SK-N-SH (cell line): ENCODE results near the gene RPS6KA5. TPM values are rescaled to one million over a fixed set of nuclear protein-coding genes. Genes with fewer than 3 reads are reported as not detected.

Experiments
- CTCF ChIA-PET: fragments of 300-600, 350-600 bp; formaldehyde crosslinking; extraction: SDS; loops from one replicate; lab custom pipeline; 2021; lab: Yijun Ruan, JAX
- POLR2A ChIA-PET: fragments of 350-600 bp; sonication (Branson Sonifier 250); formaldehyde crosslinking; extraction: SDS; loops from one replicate; lab custom pipeline; 2020; ENCODE audit warnings: antibody characterized with exemption, inconsistent platforms; lab: Yijun Ruan, JAX
- DNase-seq: peaks from one replicate; pipeline ENCODE4 v3.0.0; 2012
- H2AFZ ChIP-seq: fragments of 200-600 bp; sonication (generic); 2 replicates; pipeline ENCODE4 v1.8.1; 2016; ENCODE audit warnings: antibody characterized with exemption, mild to moderate bottlenecking, low read depth
- H3F3A ChIP-seq: fragments of 200-600 bp; sonication (generic); replicated peaks from 2 replicates; pipeline ENCODE3; 2016; ENCODE audit warnings: antibody characterized with exemption, mild to moderate bottlenecking; ENCODE audit not compliant: insufficient read depth
- H3K27ac ChIP-seq, 2 experiments: fragments of 200-500 bp in 1 of 2; fragments of 200-600 bp in 1 of 2; sonication (Bioruptor generic) in 1 of 2; sonication (generic), shearing (Covaris generic) in 1 of 2; 2 replicates each; pipeline versions ENCODE4 v1.5.1 to v1.6.1; 2014 to 2016; ENCODE audit warnings: low read depth in 2 of 2, inconsistent platforms in 1 of 2, low read length in 1 of 2, mild to moderate bottlenecking in 1 of 2, mixed read lengths in 1 of 2
- H3K27me3 ChIP-seq: fragments of 200-600 bp; sonication (generic), shearing (Covaris generic); 2 replicates; pipeline ENCODE4 v1.6.1; 2016; ENCODE audit warnings: mixed run types; ENCODE audit not compliant: insufficient read depth
- H3K36me3 ChIP-seq, 2 experiments: fragments of 200-500 bp in 1 of 2; fragments of 200-600 bp in 1 of 2; sonication (Bioruptor generic) in 1 of 2; sonication (generic) in 1 of 2; replicated peaks in 1 of 2; 2 replicates each; pipeline versions ENCODE3 to v1.5.1; 2014 to 2016; ENCODE audit warnings: low read length in 1 of 2, mild to moderate bottlenecking in 1 of 2; ENCODE audit not compliant: insufficient read depth in 2 of 2, control insufficient read depth in 1 of 2
- H3K4me1 ChIP-seq, 2 experiments: fragments of 200-500 bp in 1 of 2; fragments of 200-600 bp in 1 of 2; sonication (Bioruptor generic) in 1 of 2; sonication (generic), shearing (Covaris generic) in 1 of 2; 2 replicates each; pipeline versions ENCODE4 v1.5.1 to v1.6.1; 2014 to 2016; ENCODE audit warnings: low read depth in 1 of 2, low read length in 1 of 2, mixed run types in 1 of 2; ENCODE audit not compliant: insufficient read depth in 2 of 2, control insufficient read depth in 1 of 2
- H3K4me2 ChIP-seq: fragments of 200-600 bp; sonication (generic), shearing (Covaris generic); 2 replicates; pipeline ENCODE4 v1.6.1; 2017; ENCODE audit warnings: mixed run types
- H3K4me3 ChIP-seq, 2 experiments: fragments of 200-500 bp in 1 of 2; fragments of 200-600 bp in 1 of 2; sonication (Bioruptor generic) in 1 of 2; sonication (generic), shearing (Covaris generic) in 1 of 2; 2 replicates each; pipeline versions ENCODE4 v1.5.1 to v1.8.1; 2014 to 2016; ENCODE audit warnings: low read depth in 2 of 2, inconsistent platforms in 1 of 2, low read length in 1 of 2, mild to moderate bottlenecking in 1 of 2, mixed read lengths in 1 of 2, moderate library complexity in 1 of 2
- H3K79me2 ChIP-seq: fragments of 200-600 bp; sonication (generic); 2 replicates; pipeline ENCODE4 v1.8.1; 2017; ENCODE audit warnings: mild to moderate bottlenecking; ENCODE audit not compliant: insufficient read depth
- H3K9ac ChIP-seq: fragments of 200-600 bp; sonication (generic); 2 replicates; pipeline ENCODE4 v1.6.1; 2017; ENCODE audit warnings: mixed run types
- H3K9me2 ChIP-seq: fragments of 200-600 bp; sonication (generic); 2 replicates; pipeline ENCODE4 v1.6.1; 2017; ENCODE audit warnings: mixed run types
- H3K9me3 ChIP-seq: fragments of 200-600 bp; sonication (generic); 2 replicates; pipeline ENCODE4 v1.6.1; 2017; ENCODE audit warnings: mixed run types, mild to moderate bottlenecking, moderate library complexity
- H4K20me1 ChIP-seq: fragments of 200-600 bp; sonication (generic); 2 replicates; pipeline ENCODE4 v1.6.1; 2017; ENCODE audit warnings: mild to moderate bottlenecking, mixed run types; ENCODE audit not compliant: insufficient read depth
- CTCF ChIP-seq: fragments of 200-600 bp; sonication (generic); IDR thresholded peaks from 2 replicates; pipeline ENCODE4 v1.6.1; 2017; ENCODE audit warnings: antibody characterized with exemption, mild to moderate bottlenecking, moderate library complexity
- ELF1 ChIP-seq: IDR thresholded peaks from 2 replicates; pipeline ENCODE4 v1.4.0; 2012
- EP300 ChIP-seq, 2 experiments: IDR thresholded peaks; 2 replicates each; pipeline versions ENCODE4 v1.4.0 to v1.6.1; 2012; ENCODE audit warnings: borderline replicate concordance in 1 of 2, low read depth in 1 of 2, low read length in 1 of 2
- FOSL2 ChIP-seq: IDR thresholded peaks from 2 replicates; pipeline ENCODE4 v1.4.0; 2012; ENCODE audit warnings: low read depth, mild to moderate bottlenecking, moderate library complexity, borderline replicate concordance
- FOXJ3 ChIP-seq: sonication (generic); formaldehyde crosslinking; IDR thresholded peaks from 2 replicates; pipeline ENCODE4 v1.5.1; 2020; ENCODE audit warnings: mild to moderate bottlenecking, missing genetic modification reagents
- GATA2 ChIP-seq: sonication (generic); formaldehyde crosslinking; IDR thresholded peaks from 2 replicates; pipeline ENCODE4 v1.5.0; 2020; ENCODE audit warnings: mild to moderate bottlenecking, missing genetic modification reagents
- JUND ChIP-seq: IDR thresholded peaks from 2 replicates; pipeline ENCODE4 v1.4.0; 2012
- MAX ChIP-seq: IDR thresholded peaks from 2 replicates; pipeline ENCODE4 v1.4.0; 2012; ENCODE audit warnings: low read depth
- MXI1 ChIP-seq: IDR thresholded peaks from 2 replicates; pipeline ENCODE4 v1.6.1; 2012; ENCODE audit warnings: mild to moderate bottlenecking, low read depth, low read length, improper control_type of control experiment
- POLR2AphosphoS5 ChIP-seq: IDR thresholded peaks from 2 replicates; pipeline ENCODE4 v1.6.1; 2012; ENCODE audit warnings: low read depth, low read length
- RAD21 ChIP-seq: IDR thresholded peaks from 2 replicates; pipeline ENCODE4 v1.6.1; 2012; ENCODE audit warnings: mild to moderate bottlenecking, low read length
- SIN3A ChIP-seq: IDR thresholded peaks from 2 replicates; pipeline ENCODE4 v1.6.1; 2012; ENCODE audit warnings: low read depth, mild to moderate bottlenecking, low read length, moderate library complexity, borderline replicate concordance
- SMC3 ChIP-seq: IDR thresholded peaks from 2 replicates; pipeline ENCODE4 v1.6.1; 2012; ENCODE audit warnings: low read depth, low read length, improper control_type of control experiment
- TEAD4 ChIP-seq: IDR thresholded peaks from 2 replicates; pipeline ENCODE4 v1.4.0; 2012; ENCODE audit warnings: mild to moderate bottlenecking, borderline replicate concordance; ENCODE audit not compliant: insufficient read depth
- USF1 ChIP-seq: IDR thresholded peaks from 2 replicates; pipeline ENCODE4 v1.4.0; 2012; ENCODE audit warnings: low read depth, borderline replicate concordance
- ZBTB33 ChIP-seq: IDR thresholded peaks from 2 replicates; pipeline ENCODE4 v1.4.0; 2012; ENCODE audit warnings: low read depth, borderline replicate concordance
- WGBS: methylation state at CpG from one replicate; pipeline ENCODE4 v1.1.6; 2017; ENCODE audit warnings: low lambda C conversion rate; 5-methylcytosine and 5-hydroxymethylcytosine counted together
- polyA plus RNA-seq, 3 experiments: library from polyadenylated mRNA; depleted of rRNA; stranded (reverse); fragments of >200 nt; gene quantifications; 2 replicates each; pipeline ENCODE4 v1.2.3, GENCODE V29; 2012
- TF ChIP-seq, protein P1 (sequence below): fragments of 150-350 bp; IDR thresholded peaks from 2 replicates; pipeline ENCODE4 v1.6.1; 2016; ENCODE audit warnings: mild to moderate bottlenecking, low read depth, low read length

The RPS6KA5 gene
- polyA plus RNA-seq, 1 of the 3 experiments (the other 2 are of a cell fraction), result 0.67 TPM

- 55% methylated on average over 3 of the region's 3 CpGs for WGBS
- H3K79me2 ChIP-seq, result no peaks in the 10 kb centered on the region
- H3K9me2 ChIP-seq, result no peaks in the 10 kb centered on the region
- H3K36me3 ChIP-seq, result no peaks in the 10 kb centered on the region
- no peak overlapping the region for H3K27ac ChIP-seq
- ChIA-PET POLR2A (no interaction called here), CTCF (interaction anchor here (1.1 kb wide), 1 partner anchor 333 kb away, joined by 4 read pairs; no protein-coding TSS in a partner anchor)
- no peaks in the 10 kb centered on the region for H3K9me3 ChIP-seq
- H3K9ac ChIP-seq, result no peak overlapping the region
- no peak for DNase-seq
- no peaks in the 10 kb centered on the region for H4K20me1 ChIP-seq
- TF ChIP-seq ZBTB33 (no peak), FOSL2 (no peak), USF1 (no peak)
- no peaks in the 10 kb centered on the region for H3F3A ChIP-seq
- H2AFZ ChIP-seq, result no peak overlapping the region
- no peaks in the 10 kb centered on the region for H3K4me1 ChIP-seq
- H3K27me3 ChIP-seq, result no peaks in the 10 kb centered on the region
- no peak overlapping the region for H3K4me2 ChIP-seq
- no peak overlapping the region for H3K4me3 ChIP-seq
Observed at GRCh38 chr14:90844321-90844720, 216.1 kb downstream of the RPS6KA5 start.

DNA sequence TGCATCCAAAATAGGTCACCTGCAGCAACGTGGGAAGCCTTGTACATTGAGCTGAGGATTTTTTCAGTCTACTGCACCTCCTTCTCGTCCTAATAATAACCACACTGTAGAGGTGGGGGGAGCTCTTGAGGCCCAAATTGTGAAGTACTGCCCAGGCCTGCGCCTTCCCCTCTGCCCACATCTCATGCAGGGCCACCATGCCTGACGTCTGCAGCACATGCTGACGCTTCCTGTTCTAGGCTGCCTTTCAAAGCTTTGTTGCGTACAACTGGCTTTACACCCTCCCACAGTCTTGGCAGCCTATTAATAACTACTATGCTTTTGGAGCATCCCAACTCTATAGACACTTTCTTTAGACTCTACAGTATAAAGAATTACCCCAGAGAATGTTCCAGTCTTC lies 217.7 kb downstream of the RPS6KA5 start:
- Histone ChIP-seq H3K9ac (no peak overlapping the region), H3K4me2 (no peak overlapping the region), H3K79me2 (no peaks in the 10 kb centered on the region), H2AFZ (no peak overlapping the region), H4K20me1 (no peaks in the 10 kb centered on the region), H3K27ac (no peak overlapping the region), H3K36me3 (no peaks in the 10 kb centered on the region), H3K9me2 (no peaks in the 10 kb centered on the region), H3F3A (no peaks in the 10 kb centered on the region), H3K4me1 (peaks cover 0 to 4% of the 10 kb centered on the region in 2 experiments; a peak in 1 of 4 replicates), H3K27me3 (no peaks in the 10 kb centered on the region), H3K9me3 (no peaks in the 10 kb centered on the region), H3K4me3 (no peak overlapping the region)
- no peak for DNase-seq
- ChIA-PET CTCF (no interaction called here), POLR2A (no interaction called here)
- WGBS, result 84% methylated on average over 6 of the region's 6 CpGs
- no peak for TF ChIP-seq MAX
- no peak for TF ChIP-seq POLR2AphosphoS5
- TF ChIP-seq EP300 (IDR thresholded peaks at IDR 0.05; ENCODE audit: borderline replicate concordance in 1 of 2, low read depth in 1 of 2, low read length in 1 of 2), result no peak
- TF ChIP-seq FOSL2, result no peak
- no peak for TF ChIP-seq SIN3A
- no peak for TF ChIP-seq CTCF
- TF ChIP-seq ELF1, result no peak
- no peak for TF ChIP-seq GATA2 (CRISPR knock-in tag)
- TF ChIP-seq USF1, result no peak
- TF ChIP-seq MXI1, result no peak
- no peak for TF ChIP-seq SMC3
- TF ChIP-seq RAD21, result no peak
- TF ChIP-seq FOXJ3 (CRISPR knock-in tag), result no peak
- no peak for TF ChIP-seq JUND
- TF ChIP-seq ZBTB33, result no peak
- no peak for TF ChIP-seq TEAD4
- TF ChIP-seq, protein P1, sequence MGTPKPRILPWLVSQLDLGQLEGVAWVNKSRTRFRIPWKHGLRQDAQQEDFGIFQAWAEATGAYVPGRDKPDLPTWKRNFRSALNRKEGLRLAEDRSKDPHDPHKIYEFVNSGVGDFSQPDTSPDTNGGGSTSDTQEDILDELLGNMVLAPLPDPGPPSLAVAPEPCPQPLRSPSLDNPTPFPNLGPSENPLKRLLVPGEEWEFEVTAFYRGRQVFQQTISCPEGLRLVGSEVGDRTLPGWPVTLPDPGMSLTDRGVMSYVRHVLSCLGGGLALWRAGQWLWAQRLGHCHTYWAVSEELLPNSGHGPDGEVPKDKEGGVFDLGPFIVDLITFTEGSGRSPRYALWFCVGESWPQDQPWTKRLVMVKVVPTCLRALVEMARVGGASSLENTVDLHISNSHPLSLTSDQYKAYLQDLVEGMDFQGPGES, result no peak
